ENCODE measurements around the gene RDH8.

RDH8 gene

GRCh38 chr19:10037367-10037766, 24.1 kb downstream of the RDH8 start:
- DNase-seq (ENCODE audit: low spot score): no peak

GRCh38 chr19:10037809-10038208, 24.5 kb downstream of the RDH8 start:
- no peak for DNase-seq (ENCODE audit: low spot score)

- no peak for DNase-seq (ENCODE audit: low spot score)
Measured at GRCh38 chr19:10043286-10043927, 30.1 kb downstream of the RDH8 start.

GRCh38 chr19:10044390-10044789, 31.1 kb downstream of the RDH8 start:
- DNase-seq (ENCODE audit: low spot score): no peak

- DNase-seq (ENCODE audit: low spot score): no peak
Measured at GRCh38 chr19:10045371-10045770, 32.1 kb downstream of the RDH8 start.

GRCh38 chr19:10049626-10050025, 36.3 kb downstream of the RDH8 start:
- DNase-seq (ENCODE audit: low spot score): no peak

GRCh38 chr19:10052602-10053360, 39.5 kb downstream of the RDH8 start:
- DNase-seq (ENCODE audit: low spot score): no peak

- DNase-seq (ENCODE audit: low spot score): no peak
Measured at GRCh38 chr19:10061717-10062310, 48.5 kb downstream of the RDH8 start.

- no peak for DNase-seq (ENCODE audit: low spot score)
Measured at GRCh38 chr19:10068205-10068604, 54.9 kb downstream of the RDH8 start.

GRCh38 chr19:10069046-10069445, 55.8 kb downstream of the RDH8 start:
- no peak for DNase-seq (ENCODE audit: low spot score)

- no peak for DNase-seq (ENCODE audit: low spot score)
Measured at GRCh38 chr19:10070730-10071446, 57.6 kb downstream of the RDH8 start.
